Natural killer cell (primary cell): ENCODE data around the gene HCST. TPM values are rescaled to one million over a fixed set of nuclear protein-coding genes. Genes with fewer than 3 reads are reported as not detected.
A peak's percentile ranks its signal among the peaks of the same experiment; 100 is the strongest.

Experiments
- ATAC-seq, 3 donors: fragments of 150-1000 bp in 2 of 3; fragments of 200-7000 bp in 1 of 3; cut with Tn5 transposase; 1 replicate in 1 of 3; 2 replicates in 2 of 3; pipeline ENCODE4 v1.10.0; 2021; ENCODE audit warnings: mild to moderate bottlenecking in 2 of 3, moderate library complexity in 2 of 3
- DNase-seq, 2 donors: peaks; one replicate each; pipeline versions ENCODE4 v3.0.0 to v3.0.0-alpha.2; 2013 to 2021; ENCODE audit warnings: mixed read lengths in 1 of 2
- H3K27ac ChIP-seq: one replicate; pipeline ENCODE4 v1.5.1; 2013; ENCODE audit warnings: mild to moderate bottlenecking, low read length
- H3K27me3 ChIP-seq: one replicate; pipeline ENCODE4 v1.6.1; 2013; ENCODE audit warnings: low read length; ENCODE audit not compliant: control insufficient read depth, insufficient read depth
- H3K36me3 ChIP-seq: one replicate; pipeline ENCODE4 v1.6.1; 2013; ENCODE audit warnings: low read length; ENCODE audit not compliant: control insufficient read depth, insufficient read depth
- H3K4me1 ChIP-seq: one replicate; pipeline ENCODE4 v1.6.1; 2013; ENCODE audit warnings: low read length; ENCODE audit not compliant: control insufficient read depth, insufficient read depth
- H3K4me3 ChIP-seq: one replicate; pipeline ENCODE4 v1.5.1; 2013; ENCODE audit warnings: low read length
- H3K9me3 ChIP-seq: one replicate; pipeline ENCODE4 v1.6.1; 2013; ENCODE audit warnings: low read length; ENCODE audit not compliant: control insufficient read depth, insufficient read depth
- H3K27ac Mint-ChIP-seq, 2 donors: one replicate each; pipeline ENCODE4 v1.8.0; 2022; ENCODE audit warnings: mild to moderate bottlenecking in 2 of 2, mixed read lengths in 2 of 2, moderate library complexity in 1 of 2
- H3K27me3 Mint-ChIP-seq, 2 donors: one replicate each; pipeline ENCODE4 v1.8.0; 2022; ENCODE audit warnings: low read depth in 2 of 2, mixed read lengths in 2 of 2
- H3K36me3 Mint-ChIP-seq: one replicate; pipeline ENCODE4 v1.8.0; 2022; ENCODE audit warnings: mixed read lengths
- H3K4me1 Mint-ChIP-seq, 2 donors: one replicate each; pipeline ENCODE4 v1.8.0; 2022; ENCODE audit warnings: mixed read lengths in 2 of 2
- H3K4me3 Mint-ChIP-seq: one replicate; pipeline ENCODE4 v1.8.0; 2022; ENCODE audit warnings: mild to moderate bottlenecking, moderate library complexity, mixed read lengths
- H3K9me3 Mint-ChIP-seq, 2 donors: one replicate each; pipeline ENCODE4 v1.8.0; 2022; ENCODE audit warnings: mixed read lengths in 2 of 2
- CTCF ChIP-seq: fragments of 200-600 bp; IDR thresholded peaks from one replicate; pipeline ENCODE4 v1.8.0; 2022; ENCODE audit warnings: antibody characterized with exemption
- WGBS: methylation state at CpG from one replicate; pipeline ENCODE4 v1.1.7; 2013; ENCODE audit warnings: missing lambda C conversion rate; ENCODE audit not compliant: insufficient coverage; 5-methylcytosine and 5-hydroxymethylcytosine counted together
- intact Hi-C: fragments of 100-400 bp; cut with micrococcal nuclease; formaldehyde crosslinking; loops from one replicate; pipeline ENCODE4 v1.14.2; 2022
- total RNA-seq, 4 donors: library from RNA; stranded (reverse); fragments of 120-200 nt in 1 of 4; gene quantifications; one replicate each; pipeline versions ENCODE4 v1.2.3 to v1.2.4, GENCODE V29; 2013 to 2022

HCST gene
- total RNA-seq, 3 donors from 2014 or later (not counting 1 experiment from before 2014, with no cell fraction given), result 281 to 307 (median 296) TPM

GRCh38 chr19:35949131-35949530 is 46.8 kb downstream of the HCST start:
- Mint-ChIP-seq H3K4me3 (no peak overlapping the region), H3K27me3 (no peaks in the 10 kb centered on the region), H3K4me1 (peaks cover 20 to 40% of the 10 kb centered on the region in 2 donors), H3K27ac (peak overlapping the region in 1 of 2 donors; percentile 68), H3K9me3 (no peaks in the 10 kb centered on the region), H3K36me3 (no peaks in the 10 kb centered on the region)
- ATAC-seq (no peak), DNase-seq (no peak)
- no peak for TF ChIP-seq CTCF
- no peaks in the 10 kb centered on the region for H3K27me3 ChIP-seq
- no peak overlapping the region for H3K4me3 ChIP-seq
- H3K4me1 ChIP-seq, result peaks cover 30% of the 10 kb centered on the region
- no peaks in the 10 kb centered on the region for H3K36me3 ChIP-seq
- H3K9me3 ChIP-seq, result no peaks in the 10 kb centered on the region
- intact Hi-C loops, result no loop called here
- no peak overlapping the region for H3K27ac ChIP-seq
- 83% methylated on average over 2 of the region's 2 CpGs for WGBS

Other genes with a start within 250 kb of the HCST start
- gene UPK1A, start 236.0 kb upstream of the HCST start, total RNA-seq, result not detected
- 1 to 10 TPM in 1 of 3 donors, under 1 TPM in 2; 0.27 to 1.8 (median 0.35) TPM for gene ZBTB32, start 198.0 kb upstream of the HCST start, total RNA-seq
- 10 to 100 TPM; 60.8 to 70.9 (median 70.7) TPM for gene KMT2B, start 184.5 kb upstream of the HCST start, total RNA-seq
- 10 to 100 TPM; 57.7 to 75.6 (median 69.6) TPM for gene IGFLR1, start 160.1 kb upstream of the HCST start, total RNA-seq
- 10 to 100 TPM; 63.7 to 78.2 (median 73.0) TPM for gene U2AF1L4, start 157.1 kb upstream of the HCST start, total RNA-seq
- gene PSENEN, start 156.9 kb upstream of the HCST start, total RNA-seq, result 10 to 100 TPM; 38.5 to 45.0 (median 41.0) TPM
- gene LIN37, start 154.0 kb upstream of the HCST start, total RNA-seq, result 10 to 100 TPM; 16.7 to 22.1 (median 18.2) TPM
- not detected for gene HSPB6, start 145.5 kb upstream of the HCST start, total RNA-seq
- 10 to 100 TPM; 33.1 to 40.2 (median 35.9) TPM for gene PROSER3, start 144.4 kb upstream of the HCST start, total RNA-seq
- gene ARHGAP33, start 127.0 kb upstream of the HCST start, total RNA-seq, result 10 to 100 TPM; 34.4 to 39.3 (median 37.5) TPM
- gene PRODH2, start 89.7 kb upstream of the HCST start, total RNA-seq, result not detected
- gene NPHS1, start 50.0 kb upstream of the HCST start, total RNA-seq, result under 1 TPM in 1 of 3 donors, not detected in 2; 0.93 TPM
- gene KIRREL2, start 45.6 kb upstream of the HCST start, total RNA-seq, result under 1 TPM in 1 of 3 donors, not detected in 2; 0.27 TPM
- gene APLP1, start 34.0 kb upstream of the HCST start, total RNA-seq, result not detected
- gene NFKBID, start 2.0 kb upstream of the HCST start, total RNA-seq, result 100 to 1,000 TPM in 2 of 3 donors, 10 to 100 TPM in 1; 90.1 to 220 (median 101) TPM
- 100 to 1,000 TPM; 439 to 494 (median 469) TPM for gene TYROBP, start 5.8 kb downstream of the HCST start, total RNA-seq
- 1 to 10 TPM; 2.6 to 9.3 (median 3.2) TPM for gene LRFN3, start 33.8 kb downstream of the HCST start, total RNA-seq
- 10 to 100 TPM in 2 of 3 donors, 1 to 10 TPM in 1; 9.2 to 12.1 (median 10.5) TPM for gene SDHAF1, start 92.7 kb downstream of the HCST start, total RNA-seq
- gene SYNE4, start 106.3 kb downstream of the HCST start, total RNA-seq, result 1 to 10 TPM in 2 of 3 donors, under 1 TPM in 1; 0.41 to 2.6 (median 1.5) TPM
- 10 to 100 TPM; 39.0 to 57.3 (median 48.1) TPM for gene ALKBH6, start 111.7 kb downstream of the HCST start, total RNA-seq
- gene CLIP3, start 130.3 kb downstream of the HCST start, total RNA-seq, result 1 to 10 TPM in 2 of 3 donors, under 1 TPM in 1; 0.33 to 2.1 (median 1.3) TPM
- gene THAP8, start 151.8 kb downstream of the HCST start, total RNA-seq, result 1 to 10 TPM; 1.8 to 3.2 (median 2.8) TPM
- gene WDR62, start 152.4 kb downstream of the HCST start, total RNA-seq, result 1 to 10 TPM; 3.9 to 5.9 (median 4.8) TPM
- gene OVOL3, start 208.6 kb downstream of the HCST start, total RNA-seq, result not detected
- gene POLR2I, start 212.3 kb downstream of the HCST start, total RNA-seq, result 10 to 100 TPM; 26.6 to 33.4 (median 31.8) TPM
- gene TBCB, start 212.9 kb downstream of the HCST start, total RNA-seq, result 100 to 1,000 TPM; 153 to 180 (median 175) TPM
- gene CAPNS1, start 237.5 kb downstream of the HCST start, total RNA-seq, result 100 to 1,000 TPM; 569 to 637 (median 578) TPM
- gene COX7A1, start 249.9 kb downstream of the HCST start, total RNA-seq, result not detected